SK-N-SH (cell line): ENCODE measurements around the gene SLC12A9. TPM values are rescaled to one million over a fixed set of nuclear protein-coding genes. Genes with fewer than 3 reads are reported as not detected.

Experiments used
- CTCF ChIA-PET: fragments of 300-600, 350-600 bp; formaldehyde crosslinking; extraction: SDS; loops from one replicate; lab custom pipeline; 2021; lab: Yijun Ruan, JAX
- POLR2A ChIA-PET: fragments of 350-600 bp; sonication (Branson Sonifier 250); formaldehyde crosslinking; extraction: SDS; loops from one replicate; lab custom pipeline; 2020; ENCODE audit warnings: antibody characterized with exemption, inconsistent platforms; lab: Yijun Ruan, JAX
- DNase-seq: peaks from one replicate; pipeline ENCODE4 v3.0.0; 2012
- H2AFZ ChIP-seq: fragments of 200-600 bp; sonication (generic); 2 replicates; pipeline ENCODE4 v1.8.1; 2016; ENCODE audit warnings: antibody characterized with exemption, mild to moderate bottlenecking, low read depth
- H3F3A ChIP-seq: fragments of 200-600 bp; sonication (generic); replicated peaks from 2 replicates; pipeline ENCODE3; 2016; ENCODE audit warnings: antibody characterized with exemption, mild to moderate bottlenecking; ENCODE audit not compliant: insufficient read depth
- H3K27ac ChIP-seq, 2 experiments: fragments of 200-500 bp in 1 of 2; fragments of 200-600 bp in 1 of 2; sonication (Bioruptor generic) in 1 of 2; sonication (generic), shearing (Covaris generic) in 1 of 2; 2 replicates each; pipeline versions ENCODE4 v1.5.1 to v1.6.1; 2014 to 2016; ENCODE audit warnings: low read depth in 2 of 2, inconsistent platforms in 1 of 2, low read length in 1 of 2, mild to moderate bottlenecking in 1 of 2, mixed read lengths in 1 of 2
- H3K27me3 ChIP-seq: fragments of 200-600 bp; sonication (generic), shearing (Covaris generic); 2 replicates; pipeline ENCODE4 v1.6.1; 2016; ENCODE audit warnings: mixed run types; ENCODE audit not compliant: insufficient read depth
- H3K36me3 ChIP-seq, 2 experiments: fragments of 200-500 bp in 1 of 2; fragments of 200-600 bp in 1 of 2; sonication (Bioruptor generic) in 1 of 2; sonication (generic) in 1 of 2; replicated peaks in 1 of 2; 2 replicates each; pipeline versions ENCODE3 to v1.5.1; 2014 to 2016; ENCODE audit warnings: low read length in 1 of 2, mild to moderate bottlenecking in 1 of 2; ENCODE audit not compliant: insufficient read depth in 2 of 2, control insufficient read depth in 1 of 2
- H3K4me1 ChIP-seq, 2 experiments: fragments of 200-500 bp in 1 of 2; fragments of 200-600 bp in 1 of 2; sonication (Bioruptor generic) in 1 of 2; sonication (generic), shearing (Covaris generic) in 1 of 2; 2 replicates each; pipeline versions ENCODE4 v1.5.1 to v1.6.1; 2014 to 2016; ENCODE audit warnings: low read depth in 1 of 2, low read length in 1 of 2, mixed run types in 1 of 2; ENCODE audit not compliant: insufficient read depth in 2 of 2, control insufficient read depth in 1 of 2
- H3K4me2 ChIP-seq: fragments of 200-600 bp; sonication (generic), shearing (Covaris generic); 2 replicates; pipeline ENCODE4 v1.6.1; 2017; ENCODE audit warnings: mixed run types
- H3K4me3 ChIP-seq, 2 experiments: fragments of 200-500 bp in 1 of 2; fragments of 200-600 bp in 1 of 2; sonication (Bioruptor generic) in 1 of 2; sonication (generic), shearing (Covaris generic) in 1 of 2; 2 replicates each; pipeline versions ENCODE4 v1.5.1 to v1.8.1; 2014 to 2016; ENCODE audit warnings: low read depth in 2 of 2, inconsistent platforms in 1 of 2, low read length in 1 of 2, mild to moderate bottlenecking in 1 of 2, mixed read lengths in 1 of 2, moderate library complexity in 1 of 2
- H3K79me2 ChIP-seq: fragments of 200-600 bp; sonication (generic); 2 replicates; pipeline ENCODE4 v1.8.1; 2017; ENCODE audit warnings: mild to moderate bottlenecking; ENCODE audit not compliant: insufficient read depth
- H3K9ac ChIP-seq: fragments of 200-600 bp; sonication (generic); 2 replicates; pipeline ENCODE4 v1.6.1; 2017; ENCODE audit warnings: mixed run types
- H3K9me2 ChIP-seq: fragments of 200-600 bp; sonication (generic); 2 replicates; pipeline ENCODE4 v1.6.1; 2017; ENCODE audit warnings: mixed run types
- H3K9me3 ChIP-seq: fragments of 200-600 bp; sonication (generic); 2 replicates; pipeline ENCODE4 v1.6.1; 2017; ENCODE audit warnings: mixed run types, mild to moderate bottlenecking, moderate library complexity
- H4K20me1 ChIP-seq: fragments of 200-600 bp; sonication (generic); 2 replicates; pipeline ENCODE4 v1.6.1; 2017; ENCODE audit warnings: mild to moderate bottlenecking, mixed run types; ENCODE audit not compliant: insufficient read depth
- EZH2phosphoT487 ChIP-seq: fragments of 200-600 bp; sonication (generic); IDR thresholded peaks from 2 replicates; pipeline ENCODE4 v1.6.1; 2017; ENCODE audit warnings: low read depth, mixed run types, mild to moderate bottlenecking, antibody characterized with exemption, moderate library complexity, borderline replicate concordance
- FOXJ3 ChIP-seq: sonication (generic); formaldehyde crosslinking; IDR thresholded peaks from 2 replicates; pipeline ENCODE4 v1.5.1; 2020; ENCODE audit warnings: mild to moderate bottlenecking, missing genetic modification reagents
- GATA2 ChIP-seq: sonication (generic); formaldehyde crosslinking; IDR thresholded peaks from 2 replicates; pipeline ENCODE4 v1.5.0; 2020; ENCODE audit warnings: mild to moderate bottlenecking, missing genetic modification reagents
- MXI1 ChIP-seq: IDR thresholded peaks from 2 replicates; pipeline ENCODE4 v1.6.1; 2012; ENCODE audit warnings: mild to moderate bottlenecking, low read depth, low read length, improper control_type of control experiment
- NFIC ChIP-seq: IDR thresholded peaks from 2 replicates; pipeline ENCODE4 v1.4.0; 2012; ENCODE audit warnings: borderline replicate concordance
- NRF1 ChIP-seq: IDR thresholded peaks from 2 replicates; pipeline ENCODE4 v1.6.1; 2012; ENCODE audit warnings: low read depth, mild to moderate bottlenecking, low read length
- RCOR1 ChIP-seq: fragments of 150-350 bp; IDR thresholded peaks from 2 replicates; pipeline ENCODE4 v1.6.1; 2017; ENCODE audit warnings: antibody characterized with exemption, low read length
- SIN3A ChIP-seq: IDR thresholded peaks from 2 replicates; pipeline ENCODE4 v1.6.1; 2012; ENCODE audit warnings: low read depth, mild to moderate bottlenecking, low read length, moderate library complexity, borderline replicate concordance
- SMC3 ChIP-seq: IDR thresholded peaks from 2 replicates; pipeline ENCODE4 v1.6.1; 2012; ENCODE audit warnings: low read depth, low read length, improper control_type of control experiment
- TCF12 ChIP-seq: IDR thresholded peaks from 2 replicates; pipeline ENCODE4 v1.4.0; 2012
- TEAD4 ChIP-seq: IDR thresholded peaks from 2 replicates; pipeline ENCODE4 v1.4.0; 2012; ENCODE audit warnings: mild to moderate bottlenecking, borderline replicate concordance; ENCODE audit not compliant: insufficient read depth
- WGBS: methylation state at CpG from one replicate; pipeline ENCODE4 v1.1.6; 2017; ENCODE audit warnings: low lambda C conversion rate; 5-methylcytosine and 5-hydroxymethylcytosine counted together
- polyA plus RNA-seq, 3 experiments: library from polyadenylated mRNA; depleted of rRNA; stranded (reverse); fragments of >200 nt; gene quantifications; 2 replicates each; pipeline ENCODE4 v1.2.3, GENCODE V29; 2012
- TF ChIP-seq, protein P1 (sequence below): fragments of 150-350 bp; IDR thresholded peaks from 2 replicates; pipeline ENCODE4 v1.6.1; 2016; ENCODE audit warnings: mild to moderate bottlenecking, low read depth, low read length
- TF ChIP-seq, protein P2 (sequence below): IDR thresholded peaks from 2 replicates; pipeline ENCODE4 v1.6.1; 2012; ENCODE audit warnings: mild to moderate bottlenecking, low read depth, low read length, moderate library complexity
- TF ChIP-seq, protein P3 (sequence below): fragments of 150-350 bp; IDR thresholded peaks from 2 replicates; pipeline ENCODE4 v1.6.1; 2017; ENCODE audit warnings: antibody characterized with exemption, low read length, low read depth, borderline replicate concordance
- TF ChIP-seq, protein P4 (sequence below): IDR thresholded peaks from 2 replicates; pipeline ENCODE4; 2012
- TF ChIP-seq, protein P5 (sequence below): IDR thresholded peaks from 2 replicates; pipeline ENCODE4 v1.4.0; 2012; ENCODE audit warnings: low read depth, borderline replicate concordance

Gene SLC12A9
- polyA plus RNA-seq, 1 of the 3 experiments (the other 2 are of a cell fraction): 29.7 TPM

DNA sequence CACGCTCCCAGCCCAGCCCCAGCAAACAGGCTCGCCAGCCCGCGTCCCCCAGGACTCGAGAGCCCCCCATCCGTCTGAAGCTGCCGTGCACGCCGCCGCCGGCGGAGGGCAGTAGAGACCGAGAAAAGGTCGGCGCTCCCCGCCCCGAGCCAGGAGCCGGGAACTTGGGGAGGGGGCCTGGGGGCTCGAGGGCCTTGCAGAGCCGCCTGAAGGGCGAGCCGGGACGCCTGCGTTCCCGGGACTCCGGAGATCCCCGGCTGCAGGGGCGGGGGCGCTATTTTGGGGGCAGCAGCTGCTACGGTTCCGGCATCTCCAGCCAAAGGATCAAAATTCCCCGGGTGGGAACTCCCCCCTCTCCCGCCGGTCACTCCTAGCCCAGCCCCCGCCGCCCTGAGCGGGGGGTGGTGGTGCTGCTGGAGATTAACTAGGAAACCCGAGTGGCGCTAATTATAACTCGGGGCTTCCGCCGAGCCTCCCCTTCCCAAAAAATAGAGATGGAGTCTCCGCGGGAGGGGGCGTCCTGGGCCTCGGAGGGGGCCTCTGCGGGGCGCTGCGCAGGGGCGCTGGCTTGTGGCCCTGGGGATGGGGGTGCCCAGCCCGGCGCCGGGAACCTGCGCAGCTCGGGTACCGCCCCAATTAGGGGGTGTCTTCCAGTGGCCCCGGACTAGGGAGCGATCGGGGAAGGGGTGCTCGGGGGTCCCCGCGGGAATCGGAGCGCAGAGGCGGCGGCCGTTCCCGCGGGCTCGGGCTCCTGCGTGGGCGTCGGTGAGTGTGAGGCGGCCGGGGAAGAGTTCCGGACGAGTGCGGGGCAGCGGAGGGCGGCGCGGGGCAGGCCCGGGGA is 42.6 kb downstream of the SLC12A9 start (continued):
- no peak for TF ChIP-seq NFIC
- TF ChIP-seq, all 33 proteins: peak for 4

DNA sequence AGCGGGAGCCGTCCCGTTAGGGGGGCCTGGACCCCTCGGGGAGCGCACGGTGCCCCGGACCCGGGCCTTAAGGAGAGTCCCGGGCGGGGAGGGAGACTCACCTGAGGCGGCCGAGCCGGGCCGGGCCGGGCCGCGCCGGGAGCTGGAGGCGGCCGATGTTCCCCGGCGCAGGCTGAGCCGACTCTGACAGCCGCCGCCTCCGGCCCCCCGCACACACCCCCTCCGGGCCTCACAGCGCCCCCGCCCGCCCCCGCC is 43.1 kb downstream of the SLC12A9 start, which contains the start of gene ACHE:
Gene ACHE, minus strand, starts transcription at position 188 of the 255 bp plus-strand sequence. CDS start 1,656 bp downstream, outside the sequence.
- Histone ChIP-seq H3F3A (peaks cover 3% of the 10 kb centered on the region), H3K27ac (no peak within 1 kb of the TSS; a peak in 1 of 4 replicates), H2AFZ (peak within 1 kb of the TSS; percentile 89), H3K9me3 (no peaks in the 10 kb centered on the region), H3K4me3 (peak within 1 kb of the TSS; percentile 46 to 73), H3K4me2 (peak within 1 kb of the TSS; percentile 99), H3K79me2 (no peaks in the 10 kb centered on the region), H3K4me1 (peaks cover 7 to 15% of the 10 kb centered on the region in 2 experiments; a peak in 2 of 4 replicates), H3K36me3 (no peaks in the 10 kb centered on the region), H3K9me2 (no peaks in the 10 kb centered on the region), H3K9ac (peak within 1 kb of the TSS; percentile 25; the same call in 1 of the 2 replicates), H3K27me3 (peaks cover 40% of the 10 kb centered on the region), H4K20me1 (no peaks in the 10 kb centered on the region)
- 0% methylated on average over 2 of the region's 32 CpGs for WGBS
- ChIA-PET CTCF (interaction anchor here (0.6 to 3.8 kb wide), 25 partner anchors 8 to 387 kb away, joined by 3 to 69 read pairs (median 10); partner anchors contain the start of genes MUC3A, SLC12A9 and SRRT), POLR2A (no interaction called here)
- DNase-seq: no peak
- TF ChIP-seq TCF12: no peak
- no peak for TF ChIP-seq SIN3A
- TF ChIP-seq, protein P1, sequence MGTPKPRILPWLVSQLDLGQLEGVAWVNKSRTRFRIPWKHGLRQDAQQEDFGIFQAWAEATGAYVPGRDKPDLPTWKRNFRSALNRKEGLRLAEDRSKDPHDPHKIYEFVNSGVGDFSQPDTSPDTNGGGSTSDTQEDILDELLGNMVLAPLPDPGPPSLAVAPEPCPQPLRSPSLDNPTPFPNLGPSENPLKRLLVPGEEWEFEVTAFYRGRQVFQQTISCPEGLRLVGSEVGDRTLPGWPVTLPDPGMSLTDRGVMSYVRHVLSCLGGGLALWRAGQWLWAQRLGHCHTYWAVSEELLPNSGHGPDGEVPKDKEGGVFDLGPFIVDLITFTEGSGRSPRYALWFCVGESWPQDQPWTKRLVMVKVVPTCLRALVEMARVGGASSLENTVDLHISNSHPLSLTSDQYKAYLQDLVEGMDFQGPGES: no peak
- TF ChIP-seq NRF1: no peak
- no peak; the same call in 1 of the 2 replicates for TF ChIP-seq EZH2phosphoT487
- TF ChIP-seq, protein P2, sequence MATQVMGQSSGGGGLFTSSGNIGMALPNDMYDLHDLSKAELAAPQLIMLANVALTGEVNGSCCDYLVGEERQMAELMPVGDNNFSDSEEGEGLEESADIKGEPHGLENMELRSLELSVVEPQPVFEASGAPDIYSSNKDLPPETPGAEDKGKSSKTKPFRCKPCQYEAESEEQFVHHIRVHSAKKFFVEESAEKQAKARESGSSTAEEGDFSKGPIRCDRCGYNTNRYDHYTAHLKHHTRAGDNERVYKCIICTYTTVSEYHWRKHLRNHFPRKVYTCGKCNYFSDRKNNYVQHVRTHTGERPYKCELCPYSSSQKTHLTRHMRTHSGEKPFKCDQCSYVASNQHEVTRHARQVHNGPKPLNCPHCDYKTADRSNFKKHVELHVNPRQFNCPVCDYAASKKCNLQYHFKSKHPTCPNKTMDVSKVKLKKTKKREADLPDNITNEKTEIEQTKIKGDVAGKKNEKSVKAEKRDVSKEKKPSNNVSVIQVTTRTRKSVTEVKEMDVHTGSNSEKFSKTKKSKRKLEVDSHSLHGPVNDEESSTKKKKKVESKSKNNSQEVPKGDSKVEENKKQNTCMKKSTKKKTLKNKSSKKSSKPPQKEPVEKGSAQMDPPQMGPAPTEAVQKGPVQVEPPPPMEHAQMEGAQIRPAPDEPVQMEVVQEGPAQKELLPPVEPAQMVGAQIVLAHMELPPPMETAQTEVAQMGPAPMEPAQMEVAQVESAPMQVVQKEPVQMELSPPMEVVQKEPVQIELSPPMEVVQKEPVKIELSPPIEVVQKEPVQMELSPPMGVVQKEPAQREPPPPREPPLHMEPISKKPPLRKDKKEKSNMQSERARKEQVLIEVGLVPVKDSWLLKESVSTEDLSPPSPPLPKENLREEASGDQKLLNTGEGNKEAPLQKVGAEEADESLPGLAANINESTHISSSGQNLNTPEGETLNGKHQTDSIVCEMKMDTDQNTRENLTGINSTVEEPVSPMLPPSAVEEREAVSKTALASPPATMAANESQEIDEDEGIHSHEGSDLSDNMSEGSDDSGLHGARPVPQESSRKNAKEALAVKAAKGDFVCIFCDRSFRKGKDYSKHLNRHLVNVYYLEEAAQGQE: no peak
- TF ChIP-seq GATA2 (CRISPR knock-in tag): no peak
- no peak for TF ChIP-seq SMC3
- TF ChIP-seq, protein P3, sequence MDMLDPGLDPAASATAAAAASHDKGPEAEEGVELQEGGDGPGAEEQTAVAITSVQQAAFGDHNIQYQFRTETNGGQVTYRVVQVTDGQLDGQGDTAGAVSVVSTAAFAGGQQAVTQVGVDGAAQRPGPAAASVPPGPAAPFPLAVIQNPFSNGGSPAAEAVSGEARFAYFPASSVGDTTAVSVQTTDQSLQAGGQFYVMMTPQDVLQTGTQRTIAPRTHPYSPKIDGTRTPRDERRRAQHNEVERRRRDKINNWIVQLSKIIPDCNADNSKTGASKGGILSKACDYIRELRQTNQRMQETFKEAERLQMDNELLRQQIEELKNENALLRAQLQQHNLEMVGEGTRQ: no peak
- no peak for TF ChIP-seq MXI1
- no peak for TF ChIP-seq TEAD4
- TF ChIP-seq RCOR1: no peak
- TF ChIP-seq, protein P4, sequence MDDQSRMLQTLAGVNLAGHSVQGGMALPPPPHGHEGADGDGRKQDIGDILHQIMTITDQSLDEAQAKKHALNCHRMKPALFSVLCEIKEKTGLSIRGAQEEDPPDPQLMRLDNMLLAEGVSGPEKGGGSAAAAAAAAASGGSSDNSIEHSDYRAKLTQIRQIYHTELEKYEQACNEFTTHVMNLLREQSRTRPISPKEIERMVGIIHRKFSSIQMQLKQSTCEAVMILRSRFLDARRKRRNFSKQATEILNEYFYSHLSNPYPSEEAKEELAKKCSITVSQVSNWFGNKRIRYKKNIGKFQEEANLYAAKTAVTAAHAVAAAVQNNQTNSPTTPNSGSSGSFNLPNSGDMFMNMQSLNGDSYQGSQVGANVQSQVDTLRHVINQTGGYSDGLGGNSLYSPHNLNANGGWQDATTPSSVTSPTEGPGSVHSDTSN: no peak
- TF ChIP-seq FOXJ3 (CRISPR knock-in tag): no peak
- TF ChIP-seq, protein P5, sequence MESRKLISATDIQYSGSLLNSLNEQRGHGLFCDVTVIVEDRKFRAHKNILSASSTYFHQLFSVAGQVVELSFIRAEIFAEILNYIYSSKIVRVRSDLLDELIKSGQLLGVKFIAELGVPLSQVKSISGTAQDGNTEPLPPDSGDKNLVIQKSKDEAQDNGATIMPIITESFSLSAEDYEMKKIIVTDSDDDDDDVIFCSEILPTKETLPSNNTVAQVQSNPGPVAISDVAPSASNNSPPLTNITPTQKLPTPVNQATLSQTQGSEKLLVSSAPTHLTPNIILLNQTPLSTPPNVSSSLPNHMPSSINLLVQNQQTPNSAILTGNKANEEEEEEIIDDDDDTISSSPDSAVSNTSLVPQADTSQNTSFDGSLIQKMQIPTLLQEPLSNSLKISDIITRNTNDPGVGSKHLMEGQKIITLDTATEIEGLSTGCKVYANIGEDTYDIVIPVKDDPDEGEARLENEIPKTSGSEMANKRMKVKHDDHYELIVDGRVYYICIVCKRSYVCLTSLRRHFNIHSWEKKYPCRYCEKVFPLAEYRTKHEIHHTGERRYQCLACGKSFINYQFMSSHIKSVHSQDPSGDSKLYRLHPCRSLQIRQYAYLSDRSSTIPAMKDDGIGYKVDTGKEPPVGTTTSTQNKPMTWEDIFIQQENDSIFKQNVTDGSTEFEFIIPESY: no peak
